Left renal pelvis (tissue), 4 donors: ENCODE measurements around the gene ZBTB47. TPM values are rescaled to one million over a fixed set of nuclear protein-coding genes. Genes with fewer than 3 reads are reported as not detected.

Source experiments
- DNase-seq, 4 donors: peaks; one replicate each; pipeline ENCODE4 v3.0.0-alpha.2; 2013; ENCODE audit warnings: low read depth in 4 of 4, low spot score in 3 of 4
- polyA plus RNA-seq, 4 donors: library from polyadenylated mRNA; unstranded; fragments of 120-200 nt; gene quantifications; one replicate each; pipeline ENCODE4 v1.2.1, GENCODE V29; 2013; ENCODE audit not compliant: insufficient read length in 4 of 4

ZBTB47 gene
- polyA plus RNA-seq, 4 donors: 13.5 to 34.0 (median 15.4) TPM

DNA sequence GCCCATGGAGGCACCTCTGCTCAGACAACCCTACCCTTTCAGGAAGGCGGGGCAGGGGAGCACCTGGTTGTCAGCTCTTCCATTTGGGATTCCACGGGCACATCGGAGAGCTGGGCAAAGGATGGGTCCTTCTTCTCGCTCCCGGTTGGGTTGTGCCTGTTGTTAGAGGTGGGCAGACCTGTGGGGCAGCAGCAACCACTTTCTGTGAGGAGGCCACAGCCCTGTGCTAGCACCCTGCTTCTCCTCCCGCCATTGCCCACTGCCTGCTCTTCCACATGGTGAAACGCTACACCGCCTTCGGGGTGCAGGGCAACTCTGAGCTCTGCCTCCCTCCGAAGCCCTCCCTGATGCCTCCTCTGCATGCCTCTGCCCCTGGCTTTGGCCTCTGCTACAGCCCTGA lies 56.1 kb downstream of the ZBTB47 start:
- no peak for DNase-seq

GRCh38 chr3:42710323-42711021 lies 57.0 kb downstream of the ZBTB47 start:
- no peak for DNase-seq

DNA sequence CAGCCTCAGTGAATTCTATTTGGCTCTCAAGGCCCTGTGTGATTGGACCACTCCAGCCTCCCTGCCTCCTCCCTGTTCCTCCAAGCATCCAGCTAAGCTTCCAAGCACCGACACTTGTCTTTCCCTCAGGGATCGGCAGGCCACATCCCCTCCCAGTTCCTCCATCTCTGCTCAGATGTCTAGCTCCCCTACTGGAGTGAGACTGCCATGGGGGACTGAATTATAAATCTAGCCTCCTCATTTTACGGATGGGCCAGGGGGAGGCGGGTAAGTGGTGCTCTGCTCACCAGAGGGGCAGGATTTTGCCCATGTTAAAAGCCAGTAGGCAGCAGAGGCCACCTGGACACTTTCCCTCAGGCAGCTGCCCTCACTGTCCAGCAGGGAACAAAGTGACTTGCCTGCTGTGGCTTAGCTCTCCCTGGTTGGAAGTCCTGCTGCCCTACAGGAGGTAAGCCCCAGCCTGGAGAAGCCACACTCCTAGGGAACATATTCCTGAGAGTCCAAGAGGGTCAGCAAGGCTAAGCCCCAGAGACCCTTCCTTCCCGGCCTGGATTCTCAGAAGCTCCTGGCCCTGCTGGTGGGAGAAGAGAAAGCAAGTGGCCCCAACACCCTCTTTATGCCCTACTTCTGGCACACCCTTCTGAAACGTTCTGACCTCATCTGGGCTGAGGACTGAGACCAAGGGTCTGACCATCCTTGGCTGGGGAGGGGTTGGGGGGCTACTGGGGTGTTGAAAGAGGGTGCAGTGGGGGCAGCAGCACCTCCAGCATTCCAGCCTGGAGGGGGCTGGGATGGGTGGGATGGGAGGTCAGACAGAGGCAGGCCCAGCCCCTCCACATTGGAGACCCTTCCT lies 58.2 kb downstream of the ZBTB47 start:
- DNase-seq: no peak

GRCh38 chr3:42712344-42712648 lies 58.8 kb downstream of the ZBTB47 start:
- DNase-seq: no peak

GRCh38 chr3:42712688-42713372 lies 59.3 kb downstream of the ZBTB47 start:
- no peak for DNase-seq

GRCh38 chr3:42713747-42714146 lies 60.2 kb downstream of the ZBTB47 start:
- DNase-seq: no peak

DNA sequence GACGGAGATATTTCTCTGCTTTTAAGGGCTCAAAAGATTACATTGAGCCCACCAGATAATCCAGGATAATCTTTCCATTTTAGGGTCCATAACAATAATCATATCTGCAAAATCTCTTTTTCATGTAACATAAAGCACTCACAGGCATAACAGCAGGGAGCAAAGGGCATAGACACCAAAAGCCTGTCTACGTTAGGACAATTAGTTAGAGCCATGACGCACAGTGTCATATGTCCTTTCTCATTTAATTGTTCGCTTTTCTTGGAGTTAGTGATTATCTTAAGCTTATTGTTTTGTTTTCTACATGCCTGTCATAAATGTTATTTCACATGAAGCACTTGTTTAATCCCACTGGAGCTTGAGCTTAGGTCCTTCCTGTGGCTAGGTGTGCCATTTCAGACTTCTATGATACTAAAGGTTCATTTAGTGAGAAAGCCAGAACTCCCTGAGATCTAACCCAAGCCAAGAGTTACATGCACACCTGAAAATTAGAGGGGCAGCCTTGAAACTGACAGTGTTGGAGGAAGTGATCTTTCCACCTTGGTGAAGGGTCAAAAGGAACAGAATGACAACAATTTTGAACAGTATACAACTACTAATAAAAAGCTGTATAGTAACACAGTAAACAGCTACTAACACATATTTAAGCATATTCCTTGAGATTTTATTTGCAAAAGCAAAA lies 60.8 kb downstream of the ZBTB47 start:
- no peak for DNase-seq

Other genes starting within 250 kb of the ZBTB47 start
- not detected for gene LYZL4, start 243.1 kb upstream of the ZBTB47 start, polyA plus RNA-seq
- gene VIPR1, start 151.1 kb upstream of the ZBTB47 start, polyA plus RNA-seq: 1 to 10 TPM in 3 of 4 donors, under 1 TPM in 1; 0.71 to 3.2 (median 2.2) TPM
- gene SEC22C, start 71.7 kb upstream of the ZBTB47 start, polyA plus RNA-seq: 10 to 100 TPM; 43.9 to 47.6 (median 45.9) TPM
- 10 to 100 TPM; 21.3 to 26.3 (median 24.4) TPM for gene SS18L2, start 62.8 kb upstream of the ZBTB47 start, polyA plus RNA-seq
- 100 to 1,000 TPM in 2 of 4 donors, 10 to 100 TPM in 2; 75.7 to 167 (median 102) TPM for gene NKTR, start 53.0 kb upstream of the ZBTB47 start, polyA plus RNA-seq
- not detected for gene KLHL40, start 31.8 kb downstream of the ZBTB47 start, polyA plus RNA-seq
- gene HHATL, start 49.1 kb downstream of the ZBTB47 start, polyA plus RNA-seq: 1 to 10 TPM in 1 of 4 donors, under 1 TPM in 3; 0.33 to 1.5 (median 0.59) TPM
- gene CCDC13, start 119.6 kb downstream of the ZBTB47 start, polyA plus RNA-seq: 1 to 10 TPM; 1.3 to 2.7 (median 2.3) TPM
- 100 to 1,000 TPM; 106 to 206 (median 167) TPM for gene HIGD1A, start 150.8 kb downstream of the ZBTB47 start, polyA plus RNA-seq
- gene ACKR2, start 155.7 kb downstream of the ZBTB47 start, polyA plus RNA-seq: 1 to 10 TPM; 1.2 to 3.5 (median 2.3) TPM
- gene CYP8B1, start 222.2 kb downstream of the ZBTB47 start, polyA plus RNA-seq: 1 to 10 TPM in 1 of 4 donors, under 1 TPM in 3; 0.23 to 1.1 (median 0.74) TPM